SJCRH30 (cell line): ENCODE data around the gene MRPS27. TPM values are rescaled to one million over a fixed set of nuclear protein-coding genes. Genes with fewer than 3 reads are reported as not detected.

ENCODE experiments used
- DNase-seq, 2 experiments: peaks; one replicate each; pipeline ENCODE4 v3.0.0-alpha.2; 2015 to 2020
- H3K27ac ChIP-seq: fragments of 250-450 bp; sonication (Bioruptor Pico); 2 replicates; pipeline ENCODE4 v1.5.1; 2020; ENCODE audit warnings: mild to moderate bottlenecking, moderate library complexity
- H3K27me3 ChIP-seq: fragments of 250-450 bp; sonication (Bioruptor Pico); 2 replicates; pipeline ENCODE4 v1.5.1; 2020; ENCODE audit warnings: mild to moderate bottlenecking, moderate library complexity
- H3K36me3 ChIP-seq: fragments of 250-450 bp; sonication (Bioruptor Pico); 2 replicates; pipeline ENCODE4 v1.5.1; 2020; ENCODE audit warnings: mild to moderate bottlenecking, moderate library complexity
- H3K4me1 ChIP-seq: fragments of 250-450 bp; sonication (Bioruptor Pico); 2 replicates; pipeline ENCODE4 v1.5.1; 2020; ENCODE audit warnings: mild to moderate bottlenecking, moderate library complexity
- H3K4me3 ChIP-seq: fragments of 250-450 bp; sonication (Bioruptor Pico); 2 replicates; pipeline ENCODE4 v1.5.1; 2020; ENCODE audit warnings: mild to moderate bottlenecking, moderate library complexity
- H3K9me3 ChIP-seq: fragments of 250-450 bp; sonication (Bioruptor Pico); replicated peaks from 2 replicates; pipeline ENCODE4 v1.5.1; 2020; ENCODE audit warnings: mild to moderate bottlenecking, moderate library complexity
- total RNA-seq: library from RNA; depleted of rRNA; stranded (reverse); fragments of >200 nt; shearing (Covaris generic); gene quantifications from 2 replicates; pipeline ENCODE4 v1.2.3, GENCODE V29; 2014

Gene MRPS27
- total RNA-seq, 1 experiment from 2014 or later, result 105 TPM

- DNase-seq, result no peak
- Histone ChIP-seq H3K27me3 (no peaks in the 10 kb centered on the region), H3K9me3 (no peaks in the 10 kb centered on the region), H3K4me3 (no peak overlapping the region), H3K27ac (no peak overlapping the region), H3K4me1 (no peaks in the 10 kb centered on the region), H3K36me3 (peaks cover 24% of the 10 kb centered on the region)
These were observed 29.5 kb downstream of the MRPS27 start for GRCh38 chr5:72290356-72291133.

GRCh38 chr5:72288924-72289323 lies 31.1 kb downstream of the MRPS27 start:
- peak; percentile 28 to 37 for DNase-seq
- Histone ChIP-seq H3K36me3 (peaks cover 15% of the 10 kb centered on the region), H3K4me3 (no peak overlapping the region), H3K27ac (no peak overlapping the region), H3K27me3 (no peaks in the 10 kb centered on the region), H3K9me3 (no peaks in the 10 kb centered on the region), H3K4me1 (no peaks in the 10 kb centered on the region)

GRCh38 chr5:72286798-72287197 lies 33.2 kb downstream of the MRPS27 start:
- Histone ChIP-seq H3K27me3 (no peaks in the 10 kb centered on the region), H3K36me3 (peaks cover 13% of the 10 kb centered on the region), H3K4me3 (no peak overlapping the region), H3K9me3 (no peaks in the 10 kb centered on the region), H3K27ac (no peak overlapping the region), H3K4me1 (no peaks in the 10 kb centered on the region)
- no peak for DNase-seq

- no peaks in the 10 kb centered on the region for H3K27me3 ChIP-seq
- no peak for DNase-seq
- H3K27ac ChIP-seq, result no peak overlapping the region
- H3K4me1 ChIP-seq, result no peaks in the 10 kb centered on the region
- H3K9me3 ChIP-seq, result no peaks in the 10 kb centered on the region
- peaks cover 13% of the 10 kb centered on the region for H3K36me3 ChIP-seq
- H3K4me3 ChIP-seq, result no peak overlapping the region
These were observed 34.6 kb downstream of the MRPS27 start for GRCh38 chr5:72285424-72285821.

- H3K4me1 ChIP-seq, result no peaks in the 10 kb centered on the region
- H3K36me3 ChIP-seq, result peaks cover 13% of the 10 kb centered on the region
- H3K9me3 ChIP-seq, result no peaks in the 10 kb centered on the region
- no peak for DNase-seq
- H3K27ac ChIP-seq, result no peak overlapping the region
- no peaks in the 10 kb centered on the region for H3K27me3 ChIP-seq
- no peak overlapping the region for H3K4me3 ChIP-seq
These were observed 35.2 kb downstream of the MRPS27 start for GRCh38 chr5:72284559-72285423.

- H3K9me3 ChIP-seq, result no peaks in the 10 kb centered on the region
- H3K36me3 ChIP-seq, result peaks cover 13% of the 10 kb centered on the region
- DNase-seq, result no peak
- H3K4me3 ChIP-seq, result no peak overlapping the region
- no peaks in the 10 kb centered on the region for H3K27me3 ChIP-seq
- no peaks in the 10 kb centered on the region for H3K4me1 ChIP-seq
- H3K27ac ChIP-seq, result no peak overlapping the region
These were observed 36.7 kb downstream of the MRPS27 start for GRCh38 chr5:72283358-72283757.

- Histone ChIP-seq H3K27ac (no peak overlapping the region), H3K9me3 (no peaks in the 10 kb centered on the region), H3K27me3 (no peaks in the 10 kb centered on the region), H3K4me3 (no peak overlapping the region), H3K36me3 (peaks cover 13% of the 10 kb centered on the region), H3K4me1 (no peaks in the 10 kb centered on the region)
- DNase-seq, result no peak
These were observed 37.2 kb downstream of the MRPS27 start for GRCh38 chr5:72282878-72283277.

GRCh38 chr5:72281764-72282499 lies 38.1 kb downstream of the MRPS27 start:
- Histone ChIP-seq H3K36me3 (peaks cover 8% of the 10 kb centered on the region; the same call in 1 of the 2 replicates), H3K9me3 (no peaks in the 10 kb centered on the region), H3K27ac (no peak overlapping the region), H3K27me3 (no peaks in the 10 kb centered on the region), H3K4me3 (no peak overlapping the region), H3K4me1 (no peaks in the 10 kb centered on the region)
- no peak for DNase-seq

GRCh38 chr5:72281430-72281763 lies 38.6 kb downstream of the MRPS27 start:
- H3K4me3 ChIP-seq, result no peak overlapping the region
- no peak for DNase-seq
- H3K36me3 ChIP-seq, result peaks cover 8% of the 10 kb centered on the region; the same call in 1 of the 2 replicates
- no peaks in the 10 kb centered on the region for H3K4me1 ChIP-seq
- no peaks in the 10 kb centered on the region for H3K9me3 ChIP-seq
- no peak overlapping the region for H3K27ac ChIP-seq
- H3K27me3 ChIP-seq, result no peaks in the 10 kb centered on the region

GRCh38 chr5:72280581-72281069 lies 39.4 kb downstream of the MRPS27 start:
- no peaks in the 10 kb centered on the region for H3K4me1 ChIP-seq
- H3K9me3 ChIP-seq, result no peaks in the 10 kb centered on the region
- H3K27me3 ChIP-seq, result no peaks in the 10 kb centered on the region
- H3K36me3 ChIP-seq, result 0 out of 2 replicates have a peak, but pooled peaks cover 8% of the 10 kb centered on the region
- no peak overlapping the region for H3K27ac ChIP-seq
- peak; percentile 20 to 38 for DNase-seq
- H3K4me3 ChIP-seq, result no peak overlapping the region

GRCh38 chr5:72276219-72276752 lies 43.8 kb downstream of the MRPS27 start:
- no peak for DNase-seq
- H3K4me3 ChIP-seq, result no peak overlapping the region
- no peak overlapping the region for H3K27ac ChIP-seq
- H3K9me3 ChIP-seq, result no peaks in the 10 kb centered on the region
- H3K27me3 ChIP-seq, result no peaks in the 10 kb centered on the region
- H3K36me3 ChIP-seq, result peaks cover 2% of the 10 kb centered on the region
- no peaks in the 10 kb centered on the region for H3K4me1 ChIP-seq

- Histone ChIP-seq H3K9me3 (no peaks in the 10 kb centered on the region), H3K4me1 (no peaks in the 10 kb centered on the region), H3K36me3 (peaks cover 7% of the 10 kb centered on the region), H3K27me3 (no peaks in the 10 kb centered on the region), H3K4me3 (no peak overlapping the region), H3K27ac (no peak overlapping the region)
- DNase-seq, result no peak
These were observed 46.5 kb downstream of the MRPS27 start for GRCh38 chr5:72273547-72273946.

- Histone ChIP-seq H3K9me3 (no peaks in the 10 kb centered on the region), H3K4me1 (no peaks in the 10 kb centered on the region), H3K4me3 (no peak overlapping the region), H3K27me3 (no peaks in the 10 kb centered on the region), H3K27ac (no peak overlapping the region), H3K36me3 (peaks cover 8% of the 10 kb centered on the region)
- DNase-seq, result no peak
These were observed 47.6 kb downstream of the MRPS27 start for GRCh38 chr5:72272398-72272797.

GRCh38 chr5:72271702-72272101 lies 48.3 kb downstream of the MRPS27 start:
- no peak for DNase-seq
- no peaks in the 10 kb centered on the region for H3K4me1 ChIP-seq
- H3K4me3 ChIP-seq, result no peak overlapping the region
- H3K9me3 ChIP-seq, result no peaks in the 10 kb centered on the region
- H3K27me3 ChIP-seq, result no peaks in the 10 kb centered on the region
- peaks cover 10% of the 10 kb centered on the region for H3K36me3 ChIP-seq
- H3K27ac ChIP-seq, result no peak overlapping the region
